HG02588 (cell line): ENCODE measurements around the gene RBAK.
"Not testable (repeated sequence)": the region's sequence is repeated elsewhere in the genome, so short reads cannot be mapped to it uniquely, and the experiment has no call there.

Source experiments
- ATAC-seq: cut with Tn5 transposase; IDR thresholded peaks from one replicate; pipeline ENCODE4 v1.9.1; 2021; ENCODE audit warnings: mild to moderate bottlenecking, moderate library complexity; ENCODE audit not compliant: unreplicated experiment

The RBAK gene

GRCh38 chr7:5050676-5051075 lies 5.0 kb downstream of the RBAK start:
- ATAC-seq, result no peak

GRCh38 chr7:5051731-5052130 lies 6.1 kb downstream of the RBAK start:
- not testable (repeated sequence) for ATAC-seq

GRCh38 chr7:5053175-5053574 lies 7.5 kb downstream of the RBAK start:
- no peak for ATAC-seq

- no peak for ATAC-seq
Measured at GRCh38 chr7:5063698-5064097, 18.0 kb downstream of the RBAK start.

- no peak for ATAC-seq
Measured at GRCh38 chr7:5064391-5065106, 18.9 kb downstream of the RBAK start.

- no peak for ATAC-seq
Measured at GRCh38 chr7:5065107-5065407, 19.4 kb downstream of the RBAK start.

- no peak for ATAC-seq
Measured at GRCh38 chr7:5068521-5068920, 22.9 kb downstream of the RBAK start.

GRCh38 chr7:5070206-5070605 lies 24.5 kb downstream of the RBAK start:
- no peak for ATAC-seq

- not testable (repeated sequence) for ATAC-seq
Measured at GRCh38 chr7:5075187-5075586, 29.5 kb downstream of the RBAK start.

- no peak for ATAC-seq
Measured at GRCh38 chr7:5077740-5078139, 32.1 kb downstream of the RBAK start.

- ATAC-seq, result no peak
Measured at GRCh38 chr7:5082806-5083205, 37.1 kb downstream of the RBAK start.

GRCh38 chr7:5083311-5083711 lies 37.7 kb downstream of the RBAK start:
- ATAC-seq, result no peak

- no peak for ATAC-seq
Measured at GRCh38 chr7:5086256-5086655, 40.6 kb downstream of the RBAK start.

- not testable (repeated sequence) for ATAC-seq
Measured at GRCh38 chr7:5088228-5088833, 42.7 kb downstream of the RBAK start.

- no peak for ATAC-seq
Measured at GRCh38 chr7:5088906-5089305, 43.2 kb downstream of the RBAK start.

- no peak for ATAC-seq
Measured at GRCh38 chr7:5093948-5094347, 48.3 kb downstream of the RBAK start.

- ATAC-seq, result no peak
Measured at GRCh38 chr7:5094641-5095040, 49.0 kb downstream of the RBAK start.

GRCh38 chr7:5116359-5116758 lies 70.7 kb downstream of the RBAK start:
- no peak for ATAC-seq

GRCh38 chr7:5117095-5117970 lies 71.7 kb downstream of the RBAK start:
- no peak for ATAC-seq
